Motor neuron (in vitro differentiated cells): ENCODE results near the gene HIGD1A. TPM values are rescaled to one million over a fixed set of nuclear protein-coding genes. Genes with fewer than 3 reads are reported as not detected.
A peak's percentile ranks its signal among the peaks of the same experiment; 100 is the strongest.

ENCODE experiments used
- ATAC-seq, 8 experiments: fragments of 200-7000 bp; cut with Tn5 transposase; replicated peaks in 6 of 8; 2 replicates each; pipeline ENCODE4 v1.8.0; 2021; ENCODE audit warnings: mild to moderate bottlenecking in 8 of 8, moderate library complexity in 8 of 8
- H3K27ac ChIP-seq, 2 donors: fragments of 250-450 bp; sonication (Bioruptor Pico); 2 replicates each; pipeline ENCODE4 v1.9.0; 2021; ENCODE audit warnings: antibody characterized with exemption in 2 of 2, mild to moderate bottlenecking in 2 of 2, moderate library complexity in 1 of 2
- H3K4me1 ChIP-seq, 2 donors: fragments of 250-450 bp; sonication (Bioruptor Pico); replicated peaks in 1 of 2; 2 replicates each; pipeline ENCODE4 v1.6.1; 2021; ENCODE audit warnings: antibody characterized with exemption in 2 of 2, mild to moderate bottlenecking in 2 of 2, moderate library complexity in 1 of 2
- H3K4me3 ChIP-seq, 5 donors: fragments of 250-450 bp; sonication (Bioruptor Pico); 2 replicates each; pipeline ENCODE4 v1.9.0; 2021; ENCODE audit warnings: antibody characterized with exemption in 5 of 5, mild to moderate bottlenecking in 5 of 5, moderate library complexity in 4 of 5
- WGBS, 10 experiments: fragments of 450-650 bp; shearing (Covaris generic); methylation state at CpG; one replicate each; pipeline ENCODE4 v1.0.0; 2022; 5-methylcytosine and 5-hydroxymethylcytosine counted together
- in situ Hi-C, 9 experiments: fragments of 400-800 bp; cut with MboI; loops; one replicate each; pipeline ENCODE4 v1.15.0; 2021; ENCODE audit warnings: low sequenced_read_pairs in 9 of 9, low pct_unique_long_range_greater_than_20kb in 2 of 9; ENCODE audit not compliant: unreplicated experiment in 9 of 9
- total RNA-seq, 8 experiments: library from RNA; unstranded; fragments of 300-600 nt; gene quantifications; 2 replicates each; pipeline versions ENCODE4 v1.2.3 to v1.2.4, GENCODE V29; 2022

The HIGD1A gene
- total RNA-seq, 8 experiments from 2014 or later = 126 to 236 (median 151) TPM

GRCh38 chr3:42841332-42841731 lies 37.0 kb upstream of the HIGD1A start:
- H3K27ac ChIP-seq = no peak overlapping the region
- H3K4me3 ChIP-seq = no peak overlapping the region
- in situ Hi-C loops = no loop called here
- H3K4me1 ChIP-seq = no peaks in the 10 kb centered on the region
- ATAC-seq = no peak
- WGBS, 10 experiments = 71 to 100% (median 82%) methylated on average over 1 of the region's 1 CpG; no CpG with 5 or more reads in 4 of the 10 experiments

GRCh38 chr3:42839616-42840015 lies 35.3 kb upstream of the HIGD1A start:
- Histone ChIP-seq H3K4me3 (no peak overlapping the region), H3K4me1 (no peaks in the 10 kb centered on the region), H3K27ac (no peak overlapping the region)
- in situ Hi-C loops = no loop called here
- WGBS, 10 experiments = 0 to 50% (median 17%) methylated on average over 1 to 6 of the region's 7 CpGs; no CpG with 5 or more reads in 3 of the 10 experiments
- peak; percentile 76 to 99 (median 90) for ATAC-seq

- ATAC-seq = no peak
- in situ Hi-C loops = no loop called here
- H3K27ac ChIP-seq = no peak overlapping the region
Measured at GRCh38 chr3:42838571-42838970, 34.3 kb upstream of the HIGD1A start.

GRCh38 chr3:42836150-42837123 lies 32.1 kb upstream of the HIGD1A start:
- Histone ChIP-seq H3K4me3 (no peak overlapping the region), H3K27ac (no peak overlapping the region), H3K4me1 (no peaks in the 10 kb centered on the region)
- whole genome bisulfite sequencing, 10 experiments = 30 to 94% (median 86%) methylated on average over 1 to 5 of the region's 5 CpGs; no CpG with 5 or more reads in 1 of the 10 experiments
- in situ Hi-C loops = no loop called here
- ATAC-seq = no peak

More at GRCh38 chr3:42838571-42838970, 34.3 kb upstream of the HIGD1A start:
- H3K4me1 ChIP-seq = no peaks in the 10 kb centered on the region
- H3K4me3 ChIP-seq = no peak overlapping the region
- 32 to 89% (median 64%) methylated on average over 1 to 4 of the region's 4 CpGs; no CpG with 5 or more reads in 1 of the 10 experiments for WGBS, 10 experiments

GRCh38 chr3:42831321-42831713 lies 27.0 kb upstream of the HIGD1A start:
- Histone ChIP-seq H3K4me3 (no peak overlapping the region), H3K27ac (no peak overlapping the region), H3K4me1 (no peaks in the 10 kb centered on the region)
- ATAC-seq = peak in 4 of 8 experiments; percentile 44 to 73 (median 64)
- 0 to 58% (median 8%) methylated on average over 2 to 3 of the region's 3 CpGs; no CpG with 5 or more reads in 3 of the 10 experiments for WGBS, 10 experiments
- in situ Hi-C loops = no loop called here

GRCh38 chr3:42830437-42831320 lies 26.4 kb upstream of the HIGD1A start:
- Histone ChIP-seq H3K4me3 (no peak overlapping the region), H3K27ac (no peak overlapping the region), H3K4me1 (no peaks in the 10 kb centered on the region)
- in situ Hi-C loops = no loop called here
- WGBS, 10 experiments = 30 to 87% (median 50%) methylated on average over 3 to 7 of the region's 7 CpGs
- peak in 4 of 8 experiments; percentile 22 to 60 (median 50) for ATAC-seq

- Histone ChIP-seq H3K4me3 (no peak overlapping the region), H3K4me1 (no peaks in the 10 kb centered on the region), H3K27ac (no peak overlapping the region)
- in situ Hi-C loops = no loop called here
- no peak for ATAC-seq
- WGBS, 10 experiments = 14 to 100% (median 61%) methylated on average over 1 to 5 of the region's 5 CpGs; no CpG with 5 or more reads in 2 of the 10 experiments
Measured at GRCh38 chr3:42829628-42830436, 25.5 kb upstream of the HIGD1A start.

GRCh38 chr3:42829083-42829627 lies 24.9 kb upstream of the HIGD1A start:
- Histone ChIP-seq H3K4me3 (no peak overlapping the region), H3K27ac (no peak overlapping the region), H3K4me1 (no peaks in the 10 kb centered on the region)
- WGBS, 10 experiments = 33 to 97% (median 81%) methylated on average over 1 to 5 of the region's 5 CpGs
- no peak for ATAC-seq
- in situ Hi-C loops = no loop called here

GRCh38 chr3:42827654-42828053 lies 23.4 kb upstream of the HIGD1A start:
- Histone ChIP-seq H3K4me3 (no peak overlapping the region), H3K27ac (no peak overlapping the region), H3K4me1 (peaks cover 0 to 11% of the 10 kb centered on the region in 2 donors)
- in situ Hi-C loops = no loop called here
- WGBS, 10 experiments = 7 to 100% (median 67%) methylated on average over 1 to 3 of the region's 4 CpGs; no CpG with 5 or more reads in 5 of the 10 experiments
- ATAC-seq = peak in 3 of 8 experiments; percentile 21 to 77 (median 39)

GRCh38 chr3:42827023-42827422 lies 22.7 kb upstream of the HIGD1A start:
- no peak overlapping the region for H3K4me3 ChIP-seq
- ATAC-seq = no peak
- in situ Hi-C loops = no loop called here
- H3K4me1 ChIP-seq = peaks cover 0 to 11% of the 10 kb centered on the region in 2 donors
- H3K27ac ChIP-seq = no peak overlapping the region

GRCh38 chr3:42826141-42826540 lies 21.9 kb upstream of the HIGD1A start:
- Histone ChIP-seq H3K4me3 (no peak overlapping the region), H3K4me1 (peaks cover 0 to 11% of the 10 kb centered on the region in 2 donors), H3K27ac (no peak overlapping the region)
- no peak for ATAC-seq
- in situ Hi-C loops = no loop called here

- Histone ChIP-seq H3K4me1 (peaks cover 5 to 17% of the 10 kb centered on the region in 2 donors), H3K27ac (peak overlapping the region in 1 of 2 donors; percentile 29), H3K4me3 (no peak overlapping the region)
- peak in 5 of 8 experiments; percentile 22 to 91 (median 65) for ATAC-seq
- in situ Hi-C loops = no loop called here
- WGBS, 10 experiments = 18 to 100% (median 61%) methylated on average over 1 to 2 of the region's 2 CpGs; no CpG with 5 or more reads in 2 of the 10 experiments
Measured at GRCh38 chr3:42823351-42823750, 19.1 kb upstream of the HIGD1A start.
